Upper lobe of left lung (tissue), 4 donors: ENCODE data around the gene CGB1.

Experiments used
- CTCF ChIP-seq, 6 experiments: fragments of 450-650 bp in 4 of 6; fragments of 200-600 bp in 2 of 6; sonication (generic) in 2 of 6; IDR thresholded peaks; one replicate each; pipeline ENCODE4 v1.5.1; 2016 to 2019; ENCODE audit warnings: antibody characterized with exemption in 6 of 6
- EP300 ChIP-seq, 4 donors: sonication (generic); formaldehyde crosslinking; IDR thresholded peaks; one replicate each; pipeline ENCODE4 v1.5.1; 2017; ENCODE audit warnings: antibody characterized with exemption in 4 of 4, control low read depth in 2 of 4
- POLR2A ChIP-seq, 4 donors: fragments of 450-650 bp; IDR thresholded peaks; one replicate each; pipeline ENCODE4 v1.5.1; 2016 to 2017; ENCODE audit warnings: antibody characterized with exemption in 4 of 4, mild to moderate bottlenecking in 2 of 4
- POLR2AphosphoS5 ChIP-seq, 2 donors: sonication (generic); formaldehyde crosslinking; IDR thresholded peaks; one replicate each; pipeline ENCODE4 v1.5.1; 2017; ENCODE audit warnings: antibody characterized with exemption in 2 of 2

- TF ChIP-seq CTCF (IDR thresholded peaks at IDR 0.05) (no peak), POLR2A (IDR thresholded peaks at IDR 0.05) (no peak), EP300 (IDR thresholded peaks at IDR 0.05) (no peak), POLR2AphosphoS5 (IDR thresholded peaks at IDR 0.05) (no peak)
Observed at GRCh38 chr19:49014870-49015255, 21.8 kb downstream of the CGB1 start.
